CD14-positive monocyte (primary cell): ENCODE data around the gene ZWILCH. TPM values are rescaled to one million over a fixed set of nuclear protein-coding genes. Genes with fewer than 3 reads are reported as not detected.

Source experiments
- DNase-seq, 3 donors: peaks; one replicate each; pipeline ENCODE4 v3.0.0-alpha.2; 2011 to 2022
- H2AFZ ChIP-seq: 2 replicates; pipeline ENCODE4 v1.6.0; 2012; ENCODE audit warnings: mild to moderate bottlenecking, low read depth, low read length, inconsistent platforms; ENCODE audit not compliant: insufficient read depth, poor library complexity, severe bottlenecking
- H3K27ac ChIP-seq, 2 donors: 1 replicate in 1 of 2; 2 replicates in 1 of 2; pipeline ENCODE4 v1.5.1; 2012 to 2013; ENCODE audit warnings: low read length in 2 of 2, control low read depth in 1 of 2, inconsistent platforms in 1 of 2, low read depth in 1 of 2, mild to moderate bottlenecking in 1 of 2
- H3K27me3 ChIP-seq, 2 donors: one replicate each; pipeline versions ENCODE4 v1.6.0 to v1.6.1; 2011 to 2013; ENCODE audit warnings: low read length in 2 of 2; ENCODE audit not compliant: control insufficient read depth in 2 of 2, insufficient read depth in 2 of 2
- H3K36me3 ChIP-seq, 2 donors: replicated peaks in 1 of 2; 1 replicate in 1 of 2; 2 replicates in 1 of 2; pipeline versions ENCODE4 v1.5.1 to v1.6.1; 2012 to 2013; ENCODE audit warnings: low read length in 2 of 2, control low read depth in 1 of 2, inconsistent platforms in 1 of 2, mild to moderate bottlenecking in 1 of 2; ENCODE audit not compliant: insufficient read depth in 2 of 2, control insufficient read depth in 1 of 2
- H3K4me1 ChIP-seq, 2 donors: 1 replicate in 1 of 2; 2 replicates in 1 of 2; pipeline versions ENCODE4 v1.5.1 to v1.6.1; 2012 to 2013; ENCODE audit warnings: low read length in 2 of 2, control low read depth in 1 of 2, inconsistent platforms in 1 of 2, mild to moderate bottlenecking in 1 of 2, moderate library complexity in 1 of 2; ENCODE audit not compliant: insufficient read depth in 2 of 2, control insufficient read depth in 1 of 2
- H3K4me2 ChIP-seq: replicated peaks from 2 replicates; pipeline ENCODE3; 2012; ENCODE audit warnings: low read length, moderate library complexity, mild to moderate bottlenecking; ENCODE audit not compliant: poor library complexity, severe bottlenecking; ENCODE audit errors: extremely low read depth
- H3K4me3 ChIP-seq, 3 experiments: fragments of 200-600 bp in 1 of 3; sonication (generic) in 1 of 3; replicated peaks in 1 of 3; 1 replicate in 2 of 3; 2 replicates in 1 of 3; pipeline ENCODE4 v1.5.1; 2011 to 2013; ENCODE audit warnings: low read length in 3 of 3, mild to moderate bottlenecking in 3 of 3, control low read depth in 2 of 3, low read depth in 2 of 3, inconsistent platforms in 1 of 3, moderate library complexity in 1 of 3
- H3K79me2 ChIP-seq: 2 replicates; pipeline ENCODE4 v1.6.0; 2012; ENCODE audit warnings: mild to moderate bottlenecking, control low read depth, inconsistent platforms, low read length, moderate library complexity; ENCODE audit not compliant: insufficient read depth
- H3K9ac ChIP-seq: 2 replicates; pipeline ENCODE4 v1.6.0; 2017; ENCODE audit warnings: low read length, mild to moderate bottlenecking; ENCODE audit not compliant: insufficient read depth, poor library complexity, severe bottlenecking
- H3K9me3 ChIP-seq, 2 donors: replicated peaks in 1 of 2; 1 replicate in 1 of 2; 2 replicates in 1 of 2; pipeline versions ENCODE4 v1.5.1 to v1.6.1; 2012 to 2013; ENCODE audit warnings: low read length in 2 of 2, control low read depth in 1 of 2; ENCODE audit not compliant: control insufficient read depth in 1 of 2, insufficient read depth in 1 of 2
- H4K20me1 ChIP-seq: 2 replicates; pipeline ENCODE4 v1.6.0; 2012; ENCODE audit warnings: mild to moderate bottlenecking, low read length, control low read depth, moderate library complexity; ENCODE audit not compliant: insufficient read depth
- H3K27ac Mint-ChIP-seq, 7 donors: one replicate each; pipeline ENCODE4 v1.8.0; 2020; ENCODE audit warnings: mild to moderate bottlenecking in 7 of 7, mixed read lengths in 7 of 7, moderate library complexity in 6 of 7, inconsistent platforms in 2 of 7
- H3K27me3 Mint-ChIP-seq, 3 donors: one replicate each; pipeline ENCODE4 v1.8.0; 2021 to 2022; ENCODE audit warnings: low read depth in 3 of 3, mild to moderate bottlenecking in 3 of 3, mixed read lengths in 3 of 3, moderate library complexity in 3 of 3, inconsistent platforms in 1 of 3
- H3K36me3 Mint-ChIP-seq, 2 donors: one replicate each; pipeline ENCODE4 v1.8.0; 2020; ENCODE audit warnings: mixed read lengths in 2 of 2, inconsistent platforms in 1 of 2, mild to moderate bottlenecking in 1 of 2
- H3K4me1 Mint-ChIP-seq: one replicate; pipeline ENCODE4 v1.8.0; 2020; ENCODE audit warnings: mild to moderate bottlenecking, mixed read lengths
- H3K4me3 Mint-ChIP-seq, 2 donors: one replicate each; pipeline ENCODE4 v1.8.0; 2020; ENCODE audit warnings: mild to moderate bottlenecking in 2 of 2, mixed read lengths in 2 of 2, moderate library complexity in 1 of 2
- H3K9me3 Mint-ChIP-seq, 7 donors: one replicate each; pipeline ENCODE4 v1.8.0; 2020 to 2022; ENCODE audit warnings: mixed read lengths in 7 of 7, mild to moderate bottlenecking in 6 of 7, moderate library complexity in 6 of 7, inconsistent platforms in 2 of 7
- WGBS: methylation state at CpG from one replicate; pipeline ENCODE4 v1.1.5; 2013; ENCODE audit warnings: missing lambda C conversion rate; ENCODE audit not compliant: insufficient coverage; 5-methylcytosine and 5-hydroxymethylcytosine counted together
- intact Hi-C, 2 donors: fragments of 100-400 bp; cut with micrococcal nuclease; formaldehyde crosslinking; loops; one replicate each; pipeline versions ENCODE4 v1.15.0 to v1.15.1; 2023
- polyA plus RNA-seq, 3 donors: library from polyadenylated mRNA; depleted of rRNA in 1 of 3; unstranded in 2 of 3; stranded (reverse) in 1 of 3; fragments of 300-500 nt in 2 of 3; fragments of >200 nt in 1 of 3; fragmentation: Illumina TruSeq in 2 of 3; gene quantifications; 1 replicate in 2 of 3; 2 replicates in 1 of 3; pipeline ENCODE4 v1.2.3, GENCODE V29; 2012 to 2021
- TF ChIP-seq, protein P1 (sequence below): fragments of 200-600 bp; IDR thresholded peaks from one replicate; pipeline ENCODE4 v1.8.0; 2022; ENCODE audit warnings: antibody characterized with exemption, mild to moderate bottlenecking

ZWILCH gene
- polyA plus RNA-seq, 3 donors, result 1.4 to 3.1 (median 2.4) TPM

DNA sequence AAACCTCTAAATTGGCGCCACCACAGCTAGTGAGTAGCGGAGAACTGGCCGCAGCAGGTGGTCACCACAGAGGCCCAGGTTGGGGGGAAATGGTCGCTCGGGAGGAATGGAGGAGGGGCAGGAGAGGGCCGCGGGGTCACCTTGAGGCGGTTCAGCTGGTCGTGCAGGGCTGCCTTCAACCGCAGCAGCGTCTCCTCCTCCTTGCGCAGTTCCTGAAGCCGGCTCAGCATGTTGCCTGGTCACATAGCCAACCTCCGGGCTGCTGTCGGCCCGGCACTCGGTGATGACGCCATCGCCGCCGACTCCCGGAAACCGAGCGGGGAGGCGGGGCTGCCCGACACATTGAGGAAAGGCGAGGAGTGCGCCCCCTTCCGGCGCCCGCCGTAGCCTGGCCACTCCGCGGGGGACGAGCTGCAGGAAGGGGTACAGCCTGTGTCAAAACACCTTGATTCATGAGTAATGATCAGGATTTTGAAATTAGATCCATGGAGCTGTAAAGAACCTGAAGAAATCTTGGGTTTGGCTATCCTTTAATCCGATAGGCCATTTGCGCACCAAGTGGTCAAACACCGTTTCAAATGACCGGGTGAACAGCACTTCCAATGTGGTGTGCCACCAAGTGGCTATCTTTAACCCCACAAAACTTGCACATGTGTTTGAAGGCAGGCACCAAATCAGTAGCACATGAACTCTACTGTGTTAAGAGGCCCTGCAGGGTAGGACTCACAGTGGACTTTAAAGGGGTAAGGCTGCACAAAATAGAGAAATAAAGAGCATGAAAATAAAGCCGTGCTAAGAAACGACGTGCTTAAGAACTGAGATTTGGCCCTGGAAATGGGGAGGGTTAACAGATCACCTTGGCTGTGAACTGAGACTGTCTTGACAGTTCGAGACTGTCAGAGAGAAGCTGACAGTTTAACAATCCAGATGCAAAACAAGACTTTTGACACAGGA, 7.3 kb upstream of the ZWILCH start, which contains the start of gene SNAPC5:
Gene SNAPC5 (minus strand): TSS at position 261 of the 954 bp plus-strand sequence. CDS start 31 bp downstream, at position 230.
- DNase-seq, result peak; percentile 94 to 96 (median 95)
- peaks cover 54% of the 10 kb centered on the region for H3K79me2 ChIP-seq
- peak within 1 kb of the TSS; percentile 94 to 96 for H3K4me3 Mint-ChIP-seq
- peak within 1 kb of the TSS; percentile 94 to 99 (median 98) for H3K27ac Mint-ChIP-seq
- H3K36me3 Mint-ChIP-seq, result peaks cover 60 to 65% of the 10 kb centered on the region in 2 donors
- peaks cover 48 to 60% of the 10 kb centered on the region in 2 donors for H3K36me3 ChIP-seq
- peaks cover 0 to 2% (median 0%) of the 10 kb centered on the region in 3 donors for H3K27me3 Mint-ChIP-seq
- peaks cover 0 to 2% (median 0%) of the 10 kb centered on the region in 7 donors for H3K9me3 Mint-ChIP-seq
- TF ChIP-seq, protein P1, sequence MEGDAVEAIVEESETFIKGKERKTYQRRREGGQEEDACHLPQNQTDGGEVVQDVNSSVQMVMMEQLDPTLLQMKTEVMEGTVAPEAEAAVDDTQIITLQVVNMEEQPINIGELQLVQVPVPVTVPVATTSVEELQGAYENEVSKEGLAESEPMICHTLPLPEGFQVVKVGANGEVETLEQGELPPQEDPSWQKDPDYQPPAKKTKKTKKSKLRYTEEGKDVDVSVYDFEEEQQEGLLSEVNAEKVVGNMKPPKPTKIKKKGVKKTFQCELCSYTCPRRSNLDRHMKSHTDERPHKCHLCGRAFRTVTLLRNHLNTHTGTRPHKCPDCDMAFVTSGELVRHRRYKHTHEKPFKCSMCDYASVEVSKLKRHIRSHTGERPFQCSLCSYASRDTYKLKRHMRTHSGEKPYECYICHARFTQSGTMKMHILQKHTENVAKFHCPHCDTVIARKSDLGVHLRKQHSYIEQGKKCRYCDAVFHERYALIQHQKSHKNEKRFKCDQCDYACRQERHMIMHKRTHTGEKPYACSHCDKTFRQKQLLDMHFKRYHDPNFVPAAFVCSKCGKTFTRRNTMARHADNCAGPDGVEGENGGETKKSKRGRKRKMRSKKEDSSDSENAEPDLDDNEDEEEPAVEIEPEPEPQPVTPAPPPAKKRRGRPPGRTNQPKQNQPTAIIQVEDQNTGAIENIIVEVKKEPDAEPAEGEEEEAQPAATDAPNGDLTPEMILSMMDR, result peak; percentile 99
- peak within 1 kb of the TSS; percentile 89 for H2AFZ ChIP-seq
- peak within 1 kb of the TSS; percentile 90 for H3K9ac ChIP-seq
- peaks cover 46 to 69% of the 10 kb centered on the region in 2 donors for H3K4me1 ChIP-seq
- H3K9me3 ChIP-seq, result no peaks in the 10 kb centered on the region
- H3K4me3 ChIP-seq, result peak within 1 kb of the TSS; percentile 74 to 95 (median 75)
- intact Hi-C loops, result loop anchor here (2.0 to 10.0 kb wide), 2 partner anchors 141 to 143 kb away; partner anchors contain the start of gene TIPIN (in 2 of the 2)
- WGBS, result 9% methylated on average over 41 of the region's 43 CpGs
- peaks cover 42% of the 10 kb centered on the region for H4K20me1 ChIP-seq
- H3K4me2 ChIP-seq, result peak within 1 kb of the TSS; percentile 95
- no peaks in the 10 kb centered on the region for H3K27me3 ChIP-seq
- H3K4me1 Mint-ChIP-seq, result peaks cover 52% of the 10 kb centered on the region
- H3K27ac ChIP-seq, result peak within 1 kb of the TSS; percentile 84 to 97
